Liver (tissue), 9 donors: ENCODE data around the gene TNN. TPM values are rescaled to one million over a fixed set of nuclear protein-coding genes. Genes with fewer than 3 reads are reported as not detected.
A peak's percentile ranks its signal among the peaks of the same experiment; 100 is the strongest.
"Not testable (repeated sequence)": the region's sequence is repeated elsewhere in the genome, so short reads cannot be mapped to it uniquely, and the experiment has no call there.

Experiments used
- DNase-seq: peaks from one replicate; pipeline ENCODE4 v3.0.0-alpha.2; 2017; ENCODE audit warnings: low spot score
- H3K27ac ChIP-seq, 2 donors: one replicate each; pipeline ENCODE4 v1.7.0; 2013; ENCODE audit warnings: inconsistent platforms in 2 of 2, low read length in 2 of 2, control low read depth in 1 of 2, low read depth in 1 of 2, mild to moderate bottlenecking in 1 of 2
- H3K27me3 ChIP-seq, 4 donors: one replicate each; pipeline versions ENCODE4 v1.6.1 to v1.7.0; 2013; ENCODE audit warnings: low read length in 3 of 4, inconsistent platforms in 1 of 4, mild to moderate bottlenecking in 1 of 4, moderate library complexity in 1 of 4; ENCODE audit not compliant: control insufficient read depth in 4 of 4, insufficient read depth in 4 of 4
- H3K36me3 ChIP-seq, 4 donors: one replicate each; pipeline versions ENCODE4 v1.6.1 to v1.7.0; 2013; ENCODE audit warnings: low read length in 3 of 4, mild to moderate bottlenecking in 3 of 4, low read depth in 1 of 4, moderate library complexity in 1 of 4; ENCODE audit not compliant: control insufficient read depth in 4 of 4, insufficient read depth in 3 of 4
- H3K4me1 ChIP-seq, 4 donors: one replicate each; pipeline versions ENCODE4 v1.6.1 to v1.7.0; 2013; ENCODE audit warnings: low read length in 3 of 4, mild to moderate bottlenecking in 3 of 4, moderate library complexity in 1 of 4; ENCODE audit not compliant: control insufficient read depth in 4 of 4, insufficient read depth in 4 of 4
- H3K4me3 ChIP-seq, 3 donors: one replicate each; pipeline versions ENCODE4 v1.6.1 to v1.7.0; 2013; ENCODE audit warnings: low read length in 3 of 3, control low read depth in 1 of 3, low read depth in 1 of 3, mild to moderate bottlenecking in 1 of 3
- H3K9ac ChIP-seq, 2 donors: one replicate each; pipeline ENCODE4 v1.7.0; 2013; ENCODE audit warnings: low read length in 2 of 2, mild to moderate bottlenecking in 2 of 2, moderate library complexity in 2 of 2, control low read depth in 1 of 2, low read depth in 1 of 2
- H3K9me3 ChIP-seq, 4 donors: one replicate each; pipeline versions ENCODE4 v1.6.1 to v1.7.0; 2013; ENCODE audit warnings: low read length in 3 of 4; ENCODE audit not compliant: control insufficient read depth in 4 of 4
- EGR1 ChIP-seq, 2 donors: IDR thresholded peaks; 2 replicates each; pipeline ENCODE4 v1.6.1; 2016 to 2018; ENCODE audit warnings: antibody characterized with exemption in 2 of 2, low read depth in 2 of 2
- FOXA2 ChIP-seq: IDR thresholded peaks from 2 replicates; pipeline ENCODE4 v1.6.1; 2016; ENCODE audit warnings: antibody characterized with exemption
- GABPA ChIP-seq, 2 donors: IDR thresholded peaks in 1 of 2; conservative IDR thresholded peaks in 1 of 2; 2 replicates each; pipeline ENCODE4 v1.6.1; 2016; ENCODE audit warnings: antibody characterized with exemption in 2 of 2, mild to moderate bottlenecking in 1 of 2, moderate library complexity in 1 of 2
- HNF4A ChIP-seq, 2 donors: conservative IDR thresholded peaks; 2 replicates each; pipeline ENCODE4 v1.6.1; 2016; ENCODE audit warnings: antibody characterized with exemption in 2 of 2, mild to moderate bottlenecking in 2 of 2
- HNF4G ChIP-seq: IDR thresholded peaks from 2 replicates; pipeline ENCODE4 v1.6.1; 2016; ENCODE audit warnings: antibody characterized with exemption
- JUND ChIP-seq, 2 donors: IDR thresholded peaks; 2 replicates each; pipeline ENCODE4 v1.6.1; 2016; ENCODE audit warnings: antibody characterized with exemption in 2 of 2
- RAD21 ChIP-seq, 2 donors: IDR thresholded peaks; 2 replicates each; pipeline ENCODE4 v1.6.1; 2016; ENCODE audit warnings: antibody characterized with exemption in 2 of 2, mild to moderate bottlenecking in 2 of 2
- RXRA ChIP-seq, 2 donors: IDR thresholded peaks; 2 replicates each; pipeline ENCODE4 v1.6.1; 2017 to 2018; ENCODE audit warnings: antibody characterized with exemption in 2 of 2, mild to moderate bottlenecking in 1 of 2
- SP1 ChIP-seq: IDR thresholded peaks from 2 replicates; pipeline ENCODE4 v1.6.1; 2018; ENCODE audit warnings: antibody characterized with exemption, mild to moderate bottlenecking
- YY1 ChIP-seq: IDR thresholded peaks from 2 replicates; pipeline ENCODE4 v1.6.1; 2016; ENCODE audit warnings: antibody characterized with exemption, mild to moderate bottlenecking
- WGBS: extraction: QIAGEN DNeasy Blood & Tissue Kit; methylation state at CpG from one replicate; pipeline ENCODE4 v1.1.7; 2013; 5-methylcytosine and 5-hydroxymethylcytosine counted together
- polyA plus RNA-seq, 2 donors: library from polyadenylated mRNA; stranded (reverse) in 1 of 2; unstranded in 1 of 2; fragments of 200-250 nt in 1 of 2; fragments of >200 nt in 1 of 2; fragmentation: Nextera tagmentation in 1 of 2; extraction: Ambion mirVana in 1 of 2; gene quantifications; one replicate each; pipeline versions ENCODE4 v1.2.1 to v1.2.3, GENCODE V29; 2013 to 2015
- total RNA-seq, 2 donors: library from RNA; depleted of rRNA; stranded (reverse); fragments of >200 nt; gene quantifications; one replicate each; pipeline ENCODE4 v1.2.3, GENCODE V29; 2014
- TF ChIP-seq, protein P1 (sequence below): IDR thresholded peaks from 2 replicates; pipeline ENCODE4 v1.6.1; 2016; ENCODE audit warnings: antibody characterized with exemption
- TF ChIP-seq, protein P2 (sequence below): fragments of 150-350 bp; IDR thresholded peaks from 2 replicates; pipeline ENCODE4 v1.5.1; 2017; ENCODE audit warnings: improper control_type of control experiment, low read depth, low read length; ENCODE audit not compliant: missing input control
- TF ChIP-seq, protein P3 (sequence below): IDR thresholded peaks from 2 replicates; pipeline ENCODE4 v1.6.1; 2016; ENCODE audit warnings: antibody characterized with exemption
- TF ChIP-seq, protein P4 (sequence below): IDR thresholded peaks from 2 replicates; pipeline ENCODE4 v1.6.1; 2016; ENCODE audit warnings: antibody characterized with exemption
- donor health status: healthy.
- donor health status: healthy.
- donor health status: healthy.
- donor health status: healthy.
- donor health status: healthy.

The TNN gene
- total and polyA plus RNA-seq, 4 donors, result 0.11 to 1.8 (median 0.80) TPM

DNA sequence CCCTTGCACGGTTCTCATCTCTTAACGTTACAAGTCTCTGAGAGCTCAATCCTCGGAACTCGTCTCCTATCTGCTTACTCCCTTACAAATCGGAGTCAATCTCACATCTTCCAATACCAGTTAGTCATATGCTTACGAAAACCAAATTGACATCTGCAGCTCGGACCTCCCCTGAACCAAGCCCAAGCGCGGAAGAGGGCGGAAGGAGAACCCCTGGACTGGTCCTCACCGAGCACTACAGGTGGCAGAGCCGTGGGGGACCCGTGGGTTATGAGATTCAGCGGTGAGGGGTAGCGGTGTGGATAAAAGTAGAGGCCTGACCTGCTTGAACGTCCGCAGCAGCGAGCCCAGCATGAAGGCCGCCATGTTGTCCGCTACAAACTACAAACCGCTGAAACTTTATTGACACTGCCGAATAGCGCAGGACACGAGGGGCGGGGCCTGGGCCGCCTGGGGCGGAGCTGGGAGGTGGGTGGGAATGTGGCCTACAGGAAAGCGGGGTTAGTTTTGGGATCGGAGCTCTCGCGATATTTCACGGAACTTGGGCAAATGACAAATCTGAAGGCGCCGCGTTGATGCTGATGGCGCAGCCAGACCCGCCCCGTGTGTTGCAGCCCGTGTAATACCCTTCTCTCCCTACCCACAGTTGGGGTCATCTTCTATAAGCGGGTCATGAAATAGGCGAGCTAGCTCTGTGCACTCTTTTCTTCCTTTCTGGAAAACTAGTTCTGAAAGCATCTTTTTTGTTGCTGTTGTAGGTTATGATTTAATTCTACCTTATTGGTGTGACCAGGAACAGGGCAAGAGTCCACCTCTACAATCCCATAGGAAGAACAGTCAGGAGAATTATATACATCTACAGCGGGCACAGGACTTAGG is 44.4 kb upstream of the TNN start, which contains the start of gene MRPS14 (continued):
- TF ChIP-seq, protein P1, sequence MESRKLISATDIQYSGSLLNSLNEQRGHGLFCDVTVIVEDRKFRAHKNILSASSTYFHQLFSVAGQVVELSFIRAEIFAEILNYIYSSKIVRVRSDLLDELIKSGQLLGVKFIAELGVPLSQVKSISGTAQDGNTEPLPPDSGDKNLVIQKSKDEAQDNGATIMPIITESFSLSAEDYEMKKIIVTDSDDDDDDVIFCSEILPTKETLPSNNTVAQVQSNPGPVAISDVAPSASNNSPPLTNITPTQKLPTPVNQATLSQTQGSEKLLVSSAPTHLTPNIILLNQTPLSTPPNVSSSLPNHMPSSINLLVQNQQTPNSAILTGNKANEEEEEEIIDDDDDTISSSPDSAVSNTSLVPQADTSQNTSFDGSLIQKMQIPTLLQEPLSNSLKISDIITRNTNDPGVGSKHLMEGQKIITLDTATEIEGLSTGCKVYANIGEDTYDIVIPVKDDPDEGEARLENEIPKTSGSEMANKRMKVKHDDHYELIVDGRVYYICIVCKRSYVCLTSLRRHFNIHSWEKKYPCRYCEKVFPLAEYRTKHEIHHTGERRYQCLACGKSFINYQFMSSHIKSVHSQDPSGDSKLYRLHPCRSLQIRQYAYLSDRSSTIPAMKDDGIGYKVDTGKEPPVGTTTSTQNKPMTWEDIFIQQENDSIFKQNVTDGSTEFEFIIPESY, result peak; percentile 99
- TF ChIP-seq, protein P2, sequence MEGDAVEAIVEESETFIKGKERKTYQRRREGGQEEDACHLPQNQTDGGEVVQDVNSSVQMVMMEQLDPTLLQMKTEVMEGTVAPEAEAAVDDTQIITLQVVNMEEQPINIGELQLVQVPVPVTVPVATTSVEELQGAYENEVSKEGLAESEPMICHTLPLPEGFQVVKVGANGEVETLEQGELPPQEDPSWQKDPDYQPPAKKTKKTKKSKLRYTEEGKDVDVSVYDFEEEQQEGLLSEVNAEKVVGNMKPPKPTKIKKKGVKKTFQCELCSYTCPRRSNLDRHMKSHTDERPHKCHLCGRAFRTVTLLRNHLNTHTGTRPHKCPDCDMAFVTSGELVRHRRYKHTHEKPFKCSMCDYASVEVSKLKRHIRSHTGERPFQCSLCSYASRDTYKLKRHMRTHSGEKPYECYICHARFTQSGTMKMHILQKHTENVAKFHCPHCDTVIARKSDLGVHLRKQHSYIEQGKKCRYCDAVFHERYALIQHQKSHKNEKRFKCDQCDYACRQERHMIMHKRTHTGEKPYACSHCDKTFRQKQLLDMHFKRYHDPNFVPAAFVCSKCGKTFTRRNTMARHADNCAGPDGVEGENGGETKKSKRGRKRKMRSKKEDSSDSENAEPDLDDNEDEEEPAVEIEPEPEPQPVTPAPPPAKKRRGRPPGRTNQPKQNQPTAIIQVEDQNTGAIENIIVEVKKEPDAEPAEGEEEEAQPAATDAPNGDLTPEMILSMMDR, result no peak

DNA sequence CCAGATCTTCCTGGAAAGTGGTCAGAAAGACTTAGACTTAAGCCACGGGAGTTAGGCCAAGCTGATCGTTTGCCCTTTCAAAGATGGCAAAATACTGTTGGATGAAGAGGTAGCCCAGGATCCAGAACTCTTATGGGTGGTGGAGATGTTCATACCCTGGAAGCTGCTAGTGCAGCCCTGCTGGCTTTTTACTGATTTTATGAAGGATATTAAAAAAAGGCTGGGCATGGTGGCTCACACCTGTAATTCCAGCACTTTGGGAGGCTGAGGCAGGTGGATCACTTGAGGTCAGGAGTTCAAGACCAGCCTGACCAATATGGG is 43.8 kb upstream of the TNN start:
- not testable (repeated sequence) for H3K27me3 ChIP-seq, H3K36me3 ChIP-seq, DNase-seq, H3K9me3 ChIP-seq
- peak overlapping the region; percentile 40 to 99 for H3K9ac ChIP-seq
- H3K4me1 ChIP-seq, result peaks cover 0 to 20% (median 6%) of the 10 kb centered on the region in 4 donors
- 88% methylated on average over 2 of the region's 2 CpGs for WGBS
- peak overlapping the region; percentile 48 to 94 for H3K27ac ChIP-seq
- H3K4me3 ChIP-seq, result peak overlapping the region; percentile 63 to 98 (median 88)

DNA sequence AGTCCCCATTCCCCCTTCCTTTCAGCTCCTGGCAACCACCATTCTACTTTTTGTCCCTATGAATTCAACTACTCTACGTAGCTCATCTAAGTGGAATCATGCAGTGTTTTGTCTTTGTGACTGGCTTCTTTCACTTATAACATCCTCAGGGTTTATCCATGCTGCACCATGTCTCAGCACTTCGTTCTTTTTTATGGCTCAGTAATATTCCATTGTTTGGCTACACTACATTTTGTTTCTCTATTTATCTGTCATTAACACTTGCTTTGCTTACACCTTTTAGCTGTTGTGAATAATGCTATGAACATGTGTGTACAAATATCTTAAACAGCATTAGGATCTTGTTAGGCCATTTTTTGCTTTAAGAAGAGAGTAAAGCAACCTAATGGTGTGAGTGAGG is 42.9 kb upstream of the TNN start:
- Histone ChIP-seq H3K9me3 (peaks cover 0 to 1% (median 0%) of the 10 kb centered on the region in 4 donors), H3K36me3 (no peaks in the 10 kb centered on the region), H3K27ac (no peak overlapping the region), H3K9ac (no peak overlapping the region), H3K27me3 (no peaks in the 10 kb centered on the region), H3K4me3 (no peak overlapping the region), H3K4me1 (peaks cover 0 to 20% (median 8%) of the 10 kb centered on the region in 4 donors)
- no peak for DNase-seq
- 96% methylated on average over 2 of the region's 2 CpGs for WGBS
- TF ChIP-seq, protein P3, sequence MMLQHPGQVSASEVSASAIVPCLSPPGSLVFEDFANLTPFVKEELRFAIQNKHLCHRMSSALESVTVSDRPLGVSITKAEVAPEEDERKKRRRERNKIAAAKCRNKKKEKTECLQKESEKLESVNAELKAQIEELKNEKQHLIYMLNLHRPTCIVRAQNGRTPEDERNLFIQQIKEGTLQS, result no peak
- TF ChIP-seq YY1 (no peak), HNF4G (no peak), HNF4A (conservative IDR thresholded peaks at IDR 0.05) (no peak), RAD21 (IDR thresholded peaks at IDR 0.05) (no peak), JUND (IDR thresholded peaks at IDR 0.05) (no peak), SP1 (no peak), EGR1 (IDR thresholded peaks at IDR 0.05; ENCODE audit: low read depth in 2 of 2) (no peak), FOXA2 (no peak), RXRA (IDR thresholded peaks at IDR 0.05) (no peak), GABPA (IDR thresholded peaks at IDR 0.05 in 1 of 2, conservative IDR thresholded peaks at IDR 0.05 in 1 of 2) (no peak)
- TF ChIP-seq, protein P1, result no peak
- TF ChIP-seq, protein P4, sequence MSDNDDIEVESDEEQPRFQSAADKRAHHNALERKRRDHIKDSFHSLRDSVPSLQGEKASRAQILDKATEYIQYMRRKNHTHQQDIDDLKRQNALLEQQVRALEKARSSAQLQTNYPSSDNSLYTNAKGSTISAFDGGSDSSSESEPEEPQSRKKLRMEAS, result no peak
- TF ChIP-seq, protein P2, result no peak
